DMS153 (cell line): ENCODE data around the gene TRIM62.

Source experiments
- DNase-seq: peaks from one replicate; lab custom pipeline; 2025; lab: John Stamatoyannopoulos, UW

Gene TRIM62

DNA sequence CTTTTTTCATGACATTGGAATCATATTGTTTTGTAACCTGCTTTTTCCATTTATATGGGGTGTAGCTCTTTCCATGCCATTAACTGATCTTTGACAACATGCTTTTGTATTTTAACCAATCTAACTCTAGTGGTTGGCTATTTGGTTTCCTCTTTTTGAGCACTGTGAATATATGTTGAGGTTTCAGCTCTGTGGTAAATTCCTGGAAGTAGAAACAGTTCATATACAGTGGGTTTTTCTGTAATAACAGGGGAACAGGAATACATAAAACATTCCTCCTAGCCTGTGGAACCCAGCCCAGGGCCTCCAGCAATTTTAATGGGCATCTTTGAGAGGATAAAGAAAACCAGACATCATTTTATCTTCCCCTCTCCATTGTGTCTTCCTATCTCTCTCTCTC is 83.5 kb downstream of the TRIM62 start:
- no peak for DNase-seq

DNA sequence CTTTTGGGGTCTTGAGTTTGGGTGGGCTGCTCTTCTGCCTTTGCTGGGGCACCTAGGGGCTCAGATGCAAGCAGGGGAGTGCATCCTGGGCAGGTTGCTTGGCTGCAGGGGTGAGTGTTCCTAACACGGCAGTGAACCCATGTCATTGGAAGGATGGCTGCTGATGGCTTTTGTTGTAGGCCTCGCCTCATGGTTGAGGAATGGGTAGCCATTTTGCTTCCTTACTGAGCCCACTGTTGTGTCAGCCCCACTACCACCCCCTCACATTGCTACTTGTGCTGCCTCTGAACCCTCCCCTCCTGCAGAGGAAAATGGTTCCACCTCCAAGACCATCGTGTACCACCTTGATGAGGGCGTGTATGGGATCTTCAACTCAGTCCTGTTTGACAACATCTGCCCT is 84.1 kb downstream of the TRIM62 start:
- no peak for DNase-seq

DNA sequence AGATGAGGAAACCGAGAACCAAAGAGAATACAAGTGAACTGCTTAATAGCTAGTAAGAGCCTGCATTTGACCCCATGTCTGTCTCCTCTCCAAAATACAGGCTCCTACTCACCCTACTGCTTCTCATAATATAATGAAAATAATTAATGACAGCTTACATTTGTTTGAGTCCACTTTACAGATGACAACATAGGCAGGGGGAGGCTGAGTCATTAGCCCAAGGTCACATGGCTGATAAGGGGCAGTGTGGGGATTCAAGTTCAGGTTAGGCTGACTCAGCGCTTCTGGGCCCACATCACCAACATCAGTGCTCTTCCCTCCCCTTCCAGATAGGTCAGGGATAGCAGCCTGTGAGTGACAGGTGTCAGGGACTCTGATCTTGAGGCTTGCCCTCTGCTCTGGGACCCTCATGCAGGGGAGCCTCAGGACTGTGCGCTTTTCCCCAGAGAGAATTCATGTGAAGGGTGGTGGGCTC is 84.7 kb downstream of the TRIM62 start:
- DNase-seq: no peak

DNA sequence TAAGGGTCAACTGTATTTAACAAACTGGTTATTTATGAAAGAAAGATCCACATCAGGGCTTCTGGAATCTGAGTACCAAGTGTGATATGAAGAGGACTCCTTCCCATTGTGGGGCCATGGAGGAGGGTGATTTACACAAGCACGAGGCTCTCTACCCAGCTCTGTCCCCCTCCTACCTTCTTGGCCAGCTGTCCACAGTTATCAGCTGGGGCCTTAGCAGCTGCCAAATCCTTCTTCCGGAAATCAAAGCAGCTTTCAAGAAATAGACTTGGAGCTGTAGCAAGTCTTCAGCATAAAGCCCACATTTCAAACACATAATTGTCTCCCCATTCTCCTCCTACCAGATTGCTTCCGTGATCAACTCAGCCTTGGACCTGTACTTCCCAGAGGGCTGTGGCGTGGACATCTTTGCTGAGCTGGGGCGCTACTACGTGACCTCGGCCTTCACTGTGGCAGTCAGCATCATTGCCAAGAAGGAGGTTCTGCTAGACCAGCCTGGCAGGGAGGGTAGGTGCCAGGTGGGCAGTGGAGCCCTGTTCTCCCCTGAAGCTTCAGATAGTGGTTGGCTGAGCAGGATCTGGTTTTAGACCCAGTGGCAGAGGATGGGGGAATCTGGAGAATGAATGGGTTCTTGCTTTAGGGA is 85.4 kb downstream of the TRIM62 start:
- no peak for DNase-seq
